ENCODE results near the gene FBXL15.

The FBXL15 gene

DNA sequence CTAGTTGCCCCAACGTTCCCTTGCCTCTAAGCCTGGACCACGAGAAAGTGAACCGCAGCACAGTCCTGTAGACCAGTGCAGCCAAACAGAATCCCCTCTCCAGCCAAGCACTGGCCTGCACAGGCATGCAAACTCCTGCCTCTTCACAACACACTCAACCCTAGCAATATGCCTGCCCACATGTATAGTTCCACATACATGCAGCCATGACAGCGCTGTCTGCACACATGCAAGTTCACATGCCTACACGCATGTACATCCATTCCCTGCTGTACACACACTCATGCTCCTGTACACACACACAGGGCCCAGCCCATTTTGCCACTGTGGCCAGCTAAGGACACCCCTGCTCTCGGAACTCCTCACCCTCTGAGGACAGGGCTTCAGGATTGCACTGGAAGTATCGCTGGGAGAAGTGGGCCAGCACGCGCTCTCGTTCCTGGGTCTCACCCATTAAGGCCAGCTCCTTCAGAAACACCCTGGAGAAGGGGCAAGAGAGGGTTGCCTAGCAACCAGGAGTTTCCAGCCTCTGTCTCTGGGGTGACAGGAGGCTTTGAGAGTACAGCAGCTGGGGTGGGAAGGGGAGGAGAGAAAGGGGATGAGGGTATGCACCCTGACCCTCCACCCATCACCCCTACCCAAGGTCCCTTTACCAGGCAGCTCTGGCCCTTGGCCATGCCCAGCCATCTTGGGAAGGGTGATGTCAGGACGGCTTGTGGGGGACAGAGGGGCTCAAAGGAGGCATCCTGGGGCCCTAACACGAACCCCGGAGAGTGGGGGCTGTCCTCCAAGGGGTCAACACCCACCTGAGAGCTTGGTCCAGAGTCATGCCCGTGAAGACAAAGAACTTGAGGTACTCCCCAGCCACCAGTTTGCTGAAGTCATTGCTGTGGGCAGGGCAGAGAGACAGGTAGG is 9.0 kb upstream of the FBXL15 start:
- DNase-seq = no peak

GRCh38 chr10:102412293-102412692 is 8.3 kb upstream of the FBXL15 start:
- no peak for DNase-seq

GRCh38 chr10:102413053-102413705 is 7.5 kb upstream of the FBXL15 start:
- peak; percentile 36 to 54 for DNase-seq

DNA sequence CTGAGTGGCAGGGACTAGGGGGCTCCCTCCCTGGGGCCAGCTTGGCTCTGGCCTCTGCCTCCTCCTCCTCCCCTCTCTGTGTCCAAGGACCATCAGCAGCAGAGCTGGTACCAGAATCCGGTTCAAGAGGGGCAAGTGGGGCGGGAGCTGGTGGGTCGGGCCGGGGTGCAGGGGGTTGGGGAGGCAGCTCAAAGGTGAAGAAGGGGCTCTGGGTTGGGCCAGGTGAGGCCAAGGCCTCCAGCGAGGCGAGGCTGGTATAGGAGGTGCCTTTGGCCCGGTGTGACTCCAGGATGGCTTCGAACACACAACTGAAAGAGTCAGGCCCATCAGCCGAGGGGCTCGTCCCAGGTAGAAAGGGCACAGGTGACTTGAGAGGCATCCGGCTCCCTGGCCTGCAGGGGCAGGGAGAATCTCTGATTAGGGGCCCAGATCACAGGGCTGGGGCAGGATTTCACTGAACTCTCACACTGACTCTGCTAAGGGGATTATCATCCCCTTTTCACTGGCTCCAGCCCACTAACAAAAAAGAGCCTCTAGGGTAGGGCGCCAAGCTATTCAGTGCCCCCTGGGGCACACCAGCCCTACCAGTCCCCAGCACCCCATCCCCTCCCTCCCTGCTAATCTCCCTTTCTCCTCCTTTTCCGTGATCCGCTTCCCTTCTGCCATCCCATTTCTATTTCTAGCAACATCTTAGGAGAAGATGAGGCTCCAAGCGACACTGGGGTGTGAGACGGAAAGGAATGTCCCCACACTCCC is 6.7 kb upstream of the FBXL15 start:
- DNase-seq = no peak

DNA sequence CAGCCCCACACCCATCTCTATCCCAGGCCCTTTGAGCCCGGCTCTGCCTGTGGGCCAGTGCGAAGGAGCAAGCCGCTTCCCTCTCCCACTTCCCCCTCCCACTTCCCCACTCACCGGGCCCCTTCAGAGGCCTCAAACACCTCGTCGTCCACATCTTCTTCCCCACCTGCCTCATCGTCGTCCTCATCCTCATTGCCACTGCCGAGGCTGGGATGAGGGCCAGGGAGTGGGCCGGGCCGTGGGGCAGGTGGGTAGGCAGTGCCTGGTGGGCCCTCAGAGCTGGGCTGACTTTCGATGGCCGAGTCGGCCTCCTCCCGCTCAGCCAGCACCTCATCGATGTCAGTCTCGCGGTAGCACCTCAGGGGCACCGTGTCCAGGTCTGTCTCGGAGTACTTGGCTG is 5.9 kb upstream of the FBXL15 start:
- DNase-seq = no peak

DNA sequence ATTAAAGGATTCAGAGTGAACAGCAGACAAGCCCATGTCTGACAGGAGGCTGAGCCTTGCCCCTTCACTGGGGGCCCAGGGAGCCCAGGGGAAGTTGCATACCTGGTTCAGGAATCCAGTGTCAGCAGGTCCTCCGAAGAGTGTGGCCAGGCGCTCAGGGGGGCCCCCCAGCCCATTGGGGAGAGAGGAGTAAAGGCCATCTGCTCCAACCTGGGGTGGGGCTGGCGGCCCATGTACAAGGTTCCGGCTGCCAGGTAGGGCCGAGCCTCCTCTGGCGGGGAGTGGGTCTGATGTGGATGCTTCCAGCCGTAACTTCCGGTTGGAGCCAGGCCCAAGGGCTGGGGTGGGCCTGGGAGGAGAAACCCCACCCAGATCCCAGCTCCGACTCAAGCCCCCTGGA is 4.4 kb upstream of the FBXL15 start:
- DNase-seq = no peak

- DNase-seq = no peak
These were observed 3.9 kb upstream of the FBXL15 start for GRCh38 chr10:102416695-102417094.

DNA sequence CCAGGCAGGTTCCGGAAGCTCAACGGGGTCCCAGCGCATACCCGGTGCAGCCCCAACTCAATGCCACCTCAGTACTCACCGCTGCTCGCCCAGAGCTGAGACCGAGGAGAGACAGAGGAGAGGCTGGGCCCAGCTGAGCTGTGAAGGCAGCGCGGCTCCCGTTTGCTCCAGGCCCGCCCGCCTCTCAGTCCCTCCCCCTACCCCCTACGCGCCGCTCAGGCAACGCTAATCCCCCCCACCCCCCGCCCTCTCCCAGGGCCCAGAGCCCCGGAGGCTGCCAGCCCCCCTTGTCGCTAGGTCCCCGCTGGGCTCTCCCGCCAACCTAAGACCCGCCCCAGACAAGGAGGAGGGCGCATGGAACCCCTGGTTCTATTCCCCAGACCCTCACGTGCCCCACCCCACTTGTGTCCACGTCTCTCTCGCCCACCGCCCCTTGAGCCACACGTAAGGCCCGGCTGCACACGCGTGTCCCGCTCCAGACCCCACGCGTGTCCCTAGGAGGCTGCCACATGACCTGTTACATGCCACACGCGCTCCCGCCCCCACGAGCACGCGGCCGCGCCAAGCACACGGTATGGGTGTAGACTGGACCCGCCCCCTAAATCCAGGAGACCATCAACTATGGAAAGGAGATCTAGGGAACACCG is 1.9 kb upstream of the FBXL15 start, which contains the start of gene PSD:
Gene PSD, minus strand, starts transcription at position 164 of the 647 bp plus-strand sequence. CDS start 1,747 bp downstream, outside the sequence.
- peak; percentile 38 to 69 for DNase-seq

DNA sequence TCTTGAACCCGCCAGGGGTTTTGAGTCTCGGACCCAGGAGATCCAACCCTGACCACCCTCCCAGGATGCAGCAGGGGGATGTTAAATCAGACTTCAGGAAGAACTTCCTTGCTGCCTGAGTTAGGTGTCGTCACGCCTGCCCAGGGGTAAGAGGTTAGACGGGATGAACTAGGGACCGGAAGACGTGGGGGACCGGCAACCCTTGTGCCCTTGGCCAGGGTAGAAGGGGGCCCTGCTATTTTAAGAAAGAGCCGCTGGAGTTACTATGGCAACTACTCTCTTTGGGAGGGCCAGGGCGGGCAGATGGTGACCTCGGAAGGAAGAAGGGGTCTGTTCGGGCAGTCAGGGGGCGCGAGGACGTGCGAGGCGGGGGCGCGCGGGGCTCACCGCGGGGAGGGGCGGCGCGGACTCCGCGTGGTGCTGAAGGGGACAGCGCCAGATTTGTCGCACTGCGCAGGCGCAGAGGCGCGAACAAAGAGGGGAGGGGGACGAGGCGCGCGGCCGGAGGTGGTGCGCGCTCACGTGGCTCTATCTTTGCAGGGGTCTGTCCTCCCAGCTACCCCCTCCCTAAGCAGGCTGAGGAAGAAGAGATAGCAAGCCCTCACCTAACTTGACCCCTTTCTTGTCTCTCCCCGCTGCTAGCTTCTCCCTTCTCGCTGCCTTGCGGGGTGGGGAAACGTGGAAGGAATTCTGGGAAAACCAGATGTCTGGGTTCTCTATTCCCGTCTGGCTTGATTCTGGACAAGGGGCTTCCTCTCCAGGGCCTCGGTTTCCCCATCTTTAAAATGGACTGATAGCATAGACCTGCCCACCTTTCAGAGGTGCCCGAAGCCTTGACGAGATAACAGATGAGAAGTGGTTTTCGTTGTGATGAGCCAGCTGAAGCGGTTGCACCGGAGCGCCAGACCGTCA is 1.1 kb upstream of the FBXL15 start:
- peak; percentile 42 to 77 for DNase-seq

DNA sequence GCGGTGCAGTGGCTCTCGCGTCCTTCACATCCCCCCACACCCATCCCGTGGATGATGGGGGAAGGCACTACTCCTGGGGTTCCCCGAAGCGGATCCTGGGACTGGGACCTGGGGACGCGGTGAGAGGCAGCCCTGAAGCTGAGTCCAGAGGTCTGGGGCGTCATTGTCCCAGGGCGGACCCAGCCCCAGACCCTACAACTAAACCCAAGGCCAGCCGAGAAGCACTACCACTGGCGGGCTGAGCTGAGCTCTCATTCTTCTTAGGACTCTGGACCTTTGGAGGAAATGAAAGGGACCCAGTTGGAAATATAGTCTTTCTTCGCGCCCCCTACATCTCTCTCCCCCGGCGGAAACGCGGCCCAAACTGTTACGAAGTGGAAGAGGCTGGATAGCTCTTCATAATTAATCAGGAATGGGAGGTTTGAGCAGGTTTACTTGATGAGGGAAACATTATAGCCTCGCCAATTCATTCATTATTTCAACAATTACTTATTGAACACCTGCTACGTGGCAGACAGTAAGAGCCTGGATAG is 389 bp upstream of the FBXL15 start:
- no peak for DNase-seq

DNA sequence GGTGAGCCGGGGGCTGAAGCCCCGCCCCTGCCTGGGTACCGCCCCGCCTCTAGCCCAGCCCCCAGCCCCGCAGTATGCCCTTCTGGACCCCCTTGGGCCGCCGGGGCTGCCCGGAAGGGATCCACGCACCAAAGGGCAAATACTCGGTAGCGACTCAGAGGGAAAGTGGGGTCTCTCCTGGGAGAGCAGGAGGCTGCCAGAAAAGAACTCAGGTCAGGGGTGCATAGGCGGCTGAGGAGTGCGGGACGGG is 796 bp downstream of the FBXL15 start:
- no peak for DNase-seq

DNA sequence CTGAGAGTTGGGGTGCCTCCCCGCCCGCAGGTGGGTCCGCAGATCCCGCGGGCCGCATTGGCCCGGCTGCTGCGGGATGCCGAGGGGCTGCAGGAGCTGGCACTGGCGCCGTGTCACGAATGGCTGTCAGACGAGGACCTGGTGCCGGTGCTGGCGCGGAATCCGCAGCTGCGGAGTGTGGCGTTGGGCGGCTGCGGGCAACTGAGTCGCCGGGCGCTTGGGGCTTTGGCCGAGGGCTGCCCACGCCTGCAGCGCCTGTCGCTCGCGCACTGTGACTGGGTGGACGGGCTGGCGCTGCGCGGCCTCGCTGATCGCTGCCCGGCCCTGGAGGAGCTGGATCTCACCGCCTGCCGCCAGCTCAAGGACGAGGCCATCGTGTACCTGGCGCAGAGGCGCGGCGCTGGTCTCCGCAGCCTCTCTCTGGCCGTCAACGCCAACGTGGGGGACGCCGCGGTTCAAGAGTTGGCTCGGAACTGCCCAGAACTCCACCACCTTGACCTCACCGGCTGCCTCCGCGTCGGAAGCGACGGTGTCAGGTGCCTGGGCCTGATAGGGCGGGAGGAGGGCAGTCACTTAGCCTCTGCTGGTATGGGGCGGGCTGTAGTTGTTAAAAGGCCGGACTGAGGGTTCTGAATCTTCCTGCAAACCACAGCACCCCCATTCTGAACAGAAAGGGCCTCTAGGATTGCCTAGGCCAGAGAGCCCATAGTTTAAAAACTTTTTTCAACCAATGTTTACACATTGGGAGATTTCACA is 1.3 kb downstream of the FBXL15 start:
- DNase-seq = peak in 1 of 2 experiments; percentile 34

DNA sequence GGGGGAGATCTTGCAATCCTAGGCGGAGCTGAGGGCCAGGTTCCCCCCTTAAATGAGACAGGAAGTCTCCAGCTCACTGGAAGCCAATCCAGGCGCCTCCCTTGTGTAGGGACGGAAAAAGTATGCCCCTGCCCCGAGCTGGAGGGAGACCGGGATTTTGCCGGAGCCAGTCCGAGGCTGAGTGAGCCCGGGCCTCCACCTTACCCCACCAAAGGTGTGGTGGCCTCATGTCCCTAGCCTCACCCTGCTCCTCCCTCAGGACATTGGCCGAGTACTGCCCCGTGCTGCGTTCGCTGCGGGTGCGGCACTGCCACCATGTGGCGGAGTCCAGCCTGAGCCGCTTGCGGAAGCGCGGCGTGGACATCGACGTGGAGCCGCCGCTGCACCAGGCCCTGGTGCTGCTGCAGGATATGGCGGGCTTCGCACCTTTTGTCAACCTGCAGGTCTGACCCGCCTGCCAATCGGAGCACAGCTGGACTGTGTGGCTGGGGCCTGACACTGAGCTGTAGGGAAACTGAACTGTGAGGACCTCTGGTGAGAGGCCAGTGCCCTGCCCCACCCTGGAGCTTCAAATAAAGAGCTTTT is 2.0 kb downstream of the FBXL15 start:
- peak; percentile 50 to 78 for DNase-seq

- no peak for DNase-seq
These were observed 2.8 kb downstream of the FBXL15 start for GRCh38 chr10:102423372-102423968.

DNA sequence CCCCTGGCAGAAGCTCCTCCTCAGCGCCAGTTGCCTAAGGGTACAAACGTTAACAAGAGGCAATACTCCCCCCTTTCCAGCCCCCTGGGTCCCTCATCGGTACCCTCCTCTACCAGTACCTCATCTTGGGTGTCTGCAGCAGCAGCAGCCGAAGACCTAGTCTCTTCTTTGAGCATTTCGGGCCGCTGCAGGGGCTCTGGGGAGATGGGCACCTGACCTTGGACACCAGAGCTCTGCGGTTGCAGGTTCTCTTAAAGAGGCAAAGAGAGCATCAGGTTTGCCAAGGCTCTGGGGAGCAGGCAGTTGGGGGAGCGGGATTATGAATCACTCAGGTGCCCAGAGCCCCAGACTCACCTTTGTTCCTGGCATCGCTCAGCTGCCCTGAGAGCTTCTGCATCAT is 3.5 kb downstream of the FBXL15 start:
- DNase-seq = no peak

- no peak for DNase-seq
These were observed 4.3 kb downstream of the FBXL15 start for GRCh38 chr10:102424916-102425315.

DNA sequence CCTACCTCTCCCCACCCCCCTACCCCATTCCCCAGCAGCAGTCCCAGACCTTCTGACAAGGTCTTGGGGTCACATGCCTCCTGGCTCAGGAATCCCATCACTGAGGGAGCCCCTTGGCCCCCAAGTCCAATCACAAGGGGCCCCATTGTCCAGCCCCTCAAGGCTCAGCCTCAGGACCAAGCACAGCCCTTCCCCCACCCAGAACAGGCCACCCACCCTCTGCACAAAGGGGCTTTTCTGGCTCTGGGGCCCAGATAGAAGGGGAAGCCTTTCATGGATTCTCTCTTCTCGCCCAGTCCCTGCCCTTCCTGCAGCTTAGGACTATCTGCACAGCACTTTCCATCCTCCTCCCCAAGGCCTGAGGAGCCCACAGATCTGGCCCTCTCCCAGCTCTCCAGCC is 4.8 kb downstream of the FBXL15 start:
- no peak for DNase-seq

DNA sequence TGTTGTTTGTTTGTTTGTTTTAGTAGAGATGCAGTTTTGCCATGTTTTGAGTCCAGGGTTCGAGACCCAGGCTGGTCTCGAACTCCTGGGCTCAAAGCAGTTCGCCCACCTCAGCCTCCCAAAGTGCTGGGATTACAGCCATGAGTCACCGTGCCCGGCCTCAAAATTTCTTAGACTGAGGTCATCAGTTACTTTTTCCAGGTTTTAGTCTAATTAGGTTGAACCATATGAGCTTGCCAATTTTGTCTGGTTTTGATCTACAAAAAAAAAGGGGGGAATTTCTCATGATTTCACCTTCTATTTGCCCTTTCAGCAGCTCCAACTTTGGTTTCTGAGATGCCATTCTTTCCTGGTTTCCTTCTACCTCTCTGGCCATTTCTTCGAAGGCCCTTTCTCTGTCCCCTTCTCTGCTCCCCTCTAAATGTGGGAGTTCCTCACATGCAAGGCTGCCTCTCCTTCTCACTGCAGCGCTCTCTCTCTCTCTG is 6.2 kb downstream of the FBXL15 start:
- DNase-seq = no peak

DNA sequence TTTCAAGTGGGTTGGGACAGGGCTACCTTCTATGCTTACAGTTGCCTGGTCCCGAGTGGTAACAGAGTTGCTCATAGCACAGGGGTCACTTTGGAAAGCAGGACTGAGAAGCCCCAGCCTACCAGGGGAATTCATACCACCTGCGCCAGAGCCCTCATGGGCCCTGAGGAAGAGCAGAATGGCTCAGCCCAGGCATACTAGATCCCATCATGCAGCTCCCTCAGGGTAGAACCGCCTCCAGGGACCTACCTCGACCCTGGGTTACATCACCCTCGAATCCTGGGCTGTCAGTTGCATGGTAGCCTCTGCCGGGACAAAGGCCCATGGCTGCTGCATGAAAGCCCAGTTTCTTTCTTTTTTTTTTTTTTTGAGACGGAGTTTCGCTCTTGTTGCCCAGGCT is 8.8 kb downstream of the FBXL15 start:
- no peak for DNase-seq
